ENCODE data around the gene FAHD1. TPM values are rescaled to one million over a fixed set of nuclear protein-coding genes. Genes with fewer than 3 reads are reported as not detected.

FAHD1 gene
- total and polyA plus RNA-seq, 2 donors (not counting 1 experiment from before 2014, with no cell fraction given) = 28.3 to 78.3 TPM

GRCh38 chr16:1782408-1783264, 44.4 kb upstream of the FAHD1 start, which contains the start of the genes NUBP2 and SPSB3:
Gene NUBP2 (plus strand): TSS chr16:1782960. CDS start chr16:1783021, 61 bp downstream.
Gene SPSB3 (minus strand): TSS chr16:1782571. CDS start chr16:1781483, 1,088 bp downstream.
- Histone ChIP-seq H3K4me1 (ENCODE audit: control insufficient read depth, extremely low read depth, insufficient read depth, low read length) (peaks cover 2% of the 10 kb centered on the region), H3K9me3 (ENCODE audit: control insufficient read depth, insufficient read depth, low read depth, low read length) (no peaks in the 10 kb centered on the region), H3K4me2 (ENCODE audit: extremely low read depth, insufficient read depth, low read length) (peak within 1 kb of the TSS; percentile 86), H4K20me1 (ENCODE audit: control insufficient read depth, extremely low read depth, insufficient read depth, low read length) (no peaks in the 10 kb centered on the region), H3K9ac (ENCODE audit: insufficient read depth, low read length) (peak within 1 kb of the TSS; percentile 86), H3K4me3 (replicated peaks in 1 of 4; ENCODE audit: control extremely low read depth in 1 of 4, insufficient read depth in 1 of 4, low read depth in 3 of 4, low read length in 4 of 4) (peak within 1 kb of the TSS; percentile 89 to 96 (median 92)), H3K27ac (ENCODE audit: insufficient read depth, low read length) (peak within 1 kb of the TSS; percentile 62), H3K79me2 (ENCODE audit: control insufficient read depth, insufficient read depth, low read length) (peaks cover 31% of the 10 kb centered on the region), H2AFZ (ENCODE audit: low read length) (peak within 1 kb of the TSS; percentile 1), H3K27me3 (ENCODE audit: control insufficient read depth, insufficient read depth, low read length) (no peaks in the 10 kb centered on the region), H3K36me3 (ENCODE audit: control insufficient read depth, insufficient read depth, low read length) (peaks cover 15% of the 10 kb centered on the region)
- no peak for TF ChIP-seq CTCF (conservative IDR thresholded peaks at IDR 0.05 in 1 of 2, IDR thresholded peaks at IDR 0.05 in 1 of 2; ENCODE audit: low read depth in 1 of 2, low read length in 2 of 2)
- TF ChIP-seq EZH2 (IDR thresholded peaks at IDR 0.05; ENCODE audit: low read length, missing control alignments) = no peak
- DNase-seq (ENCODE audit: low read depth in 2 of 2) = peak; percentile 100

- Histone ChIP-seq H4K20me1 (ENCODE audit: control insufficient read depth, extremely low read depth, insufficient read depth, low read length) (no peaks in the 10 kb centered on the region), H3K9me3 (ENCODE audit: control insufficient read depth, insufficient read depth, low read depth, low read length) (no peaks in the 10 kb centered on the region), H3K4me1 (ENCODE audit: control insufficient read depth, extremely low read depth, insufficient read depth, low read length) (peaks cover 2% of the 10 kb centered on the region), H3K27me3 (ENCODE audit: control insufficient read depth, insufficient read depth, low read length) (no peaks in the 10 kb centered on the region), H3K36me3 (ENCODE audit: control insufficient read depth, insufficient read depth, low read length) (peaks cover 16% of the 10 kb centered on the region), H3K9ac (ENCODE audit: insufficient read depth, low read length) (no peak overlapping the region), H3K4me3 (replicated peaks in 1 of 4; ENCODE audit: control extremely low read depth in 1 of 4, insufficient read depth in 1 of 4, low read depth in 3 of 4, low read length in 4 of 4) (no peak overlapping the region), H2AFZ (ENCODE audit: low read length) (no peak overlapping the region), H3K79me2 (ENCODE audit: control insufficient read depth, insufficient read depth, low read length) (peaks cover 31% of the 10 kb centered on the region), H3K4me2 (ENCODE audit: extremely low read depth, insufficient read depth, low read length) (no peak overlapping the region), H3K27ac (ENCODE audit: insufficient read depth, low read length) (no peak overlapping the region)
- TF ChIP-seq CTCF (conservative IDR thresholded peaks at IDR 0.05 in 1 of 2, IDR thresholded peaks at IDR 0.05 in 1 of 2; ENCODE audit: low read depth in 1 of 2, low read length in 2 of 2) (no peak), EZH2 (IDR thresholded peaks at IDR 0.05; ENCODE audit: low read length, missing control alignments) (no peak)
- DNase-seq (ENCODE audit: low read depth in 2 of 2) = no peak
Measured at GRCh38 chr16:1784977-1785845, 41.8 kb upstream of the FAHD1 start.

- no peak for TF ChIP-seq EZH2 (IDR thresholded peaks at IDR 0.05; ENCODE audit: low read length, missing control alignments)
- TF ChIP-seq CTCF (conservative IDR thresholded peaks at IDR 0.05 in 1 of 2, IDR thresholded peaks at IDR 0.05 in 1 of 2; ENCODE audit: low read depth in 1 of 2, low read length in 2 of 2) = no peak
- Histone ChIP-seq H3K4me3 (replicated peaks in 1 of 4; ENCODE audit: control extremely low read depth in 1 of 4, insufficient read depth in 1 of 4, low read depth in 3 of 4, low read length in 4 of 4) (no peak overlapping the region), H3K27me3 (ENCODE audit: control insufficient read depth, insufficient read depth, low read length) (no peaks in the 10 kb centered on the region), H3K9ac (ENCODE audit: insufficient read depth, low read length) (no peak overlapping the region), H4K20me1 (ENCODE audit: control insufficient read depth, extremely low read depth, insufficient read depth, low read length) (no peaks in the 10 kb centered on the region), H3K4me2 (ENCODE audit: extremely low read depth, insufficient read depth, low read length) (no peak overlapping the region), H3K27ac (ENCODE audit: insufficient read depth, low read length) (no peak overlapping the region), H3K36me3 (ENCODE audit: control insufficient read depth, insufficient read depth, low read length) (peaks cover 17% of the 10 kb centered on the region), H3K79me2 (ENCODE audit: control insufficient read depth, insufficient read depth, low read length) (peaks cover 31% of the 10 kb centered on the region), H3K9me3 (ENCODE audit: control insufficient read depth, insufficient read depth, low read depth, low read length) (no peaks in the 10 kb centered on the region), H2AFZ (ENCODE audit: low read length) (no peak overlapping the region), H3K4me1 (ENCODE audit: control insufficient read depth, extremely low read depth, insufficient read depth, low read length) (peaks cover 2% of the 10 kb centered on the region)
- DNase-seq (ENCODE audit: low read depth in 2 of 2) = no peak
Measured at GRCh38 chr16:1785846-1786170, 41.2 kb upstream of the FAHD1 start.
